Neural progenitor cell (in vitro differentiated cells): ENCODE measurements around the gene TMEM239. TPM values are rescaled to one million over a fixed set of nuclear protein-coding genes. Genes with fewer than 3 reads are reported as not detected.
"Not testable (repeated sequence)": the region's sequence is repeated elsewhere in the genome, so short reads cannot be mapped to it uniquely, and the experiment has no call there.

ENCODE experiments used
- DNase-seq: peaks from one replicate; pipeline ENCODE4 v3.0.0-alpha.2; 2016; ENCODE audit warnings: low spot score
- H2AFZ ChIP-seq: fragments of 200-600 bp; sonication (generic); replicated peaks from 2 replicates; pipeline ENCODE4 v1.6.1; 2016; ENCODE audit warnings: antibody characterized with exemption
- H3F3A ChIP-seq: fragments of 200-600 bp; sonication (generic); 2 replicates; pipeline ENCODE4 v1.6.1; 2016; ENCODE audit warnings: antibody characterized with exemption, low read depth
- H3K27ac ChIP-seq: fragments of 200-600 bp; sonication (generic); 2 replicates; pipeline ENCODE4 v1.5.1; 2016; ENCODE audit warnings: mild to moderate bottlenecking
- H3K27me3 ChIP-seq: fragments of 200-600 bp; sonication (generic); 2 replicates; pipeline ENCODE4 v1.6.1; 2016; ENCODE audit warnings: mild to moderate bottlenecking, moderate library complexity
- H3K36me3 ChIP-seq: fragments of 200-600 bp; sonication (generic); 2 replicates; pipeline ENCODE4 v1.5.1; 2016
- H3K4me1 ChIP-seq: fragments of 200-600 bp; sonication (generic); 2 replicates; pipeline ENCODE4 v1.6.1; 2016; ENCODE audit warnings: mixed run types
- H3K4me2 ChIP-seq: fragments of 200-600 bp; sonication (generic); 2 replicates; pipeline ENCODE4 v1.6.1; 2016
- H3K4me3 ChIP-seq: fragments of 200-600 bp; sonication (generic); 2 replicates; pipeline ENCODE4 v1.5.1; 2016
- H3K79me2 ChIP-seq: fragments of 200-600 bp; sonication (generic); 2 replicates; pipeline ENCODE4 v1.6.1; 2016; ENCODE audit warnings: low read depth
- H3K9ac ChIP-seq: fragments of 200-600 bp; sonication (generic); 2 replicates; pipeline ENCODE4 v1.6.1; 2016
- H3K9me3 ChIP-seq: fragments of 200-600 bp; sonication (generic); 2 replicates; pipeline ENCODE4 v1.5.1; 2016; ENCODE audit warnings: low read depth
- H4K20me1 ChIP-seq: fragments of 200-600 bp; sonication (generic); 2 replicates; pipeline ENCODE4 v1.6.1; 2016; ENCODE audit warnings: low read depth
- H3K27ac Mint-ChIP-seq: 3 replicates; pipeline ENCODE4 v1.8.0; 2021; ENCODE audit warnings: mixed read lengths
- H3K27me3 Mint-ChIP-seq: 2 replicates; pipeline ENCODE4 v1.8.0; 2022; ENCODE audit warnings: low read depth, mild to moderate bottlenecking, inconsistent platforms, moderate library complexity, mixed read lengths; ENCODE audit not compliant: insufficient read depth
- H3K36me3 Mint-ChIP-seq: 3 replicates; pipeline ENCODE4 v1.8.0; 2021; ENCODE audit warnings: mixed read lengths
- H3K4me1 Mint-ChIP-seq: 3 replicates; pipeline ENCODE4 v1.8.0; 2021; ENCODE audit warnings: mixed read lengths
- H3K4me3 Mint-ChIP-seq: 3 replicates; pipeline ENCODE4 v1.8.0; 2021; ENCODE audit warnings: mild to moderate bottlenecking, moderate library complexity, mixed read lengths
- H3K9me3 Mint-ChIP-seq: 3 replicates; pipeline ENCODE4 v1.8.0; 2020; ENCODE audit warnings: mixed read lengths
- CTCF ChIP-seq: fragments of 200-600 bp; sonication (generic); IDR thresholded peaks from 2 replicates; pipeline ENCODE4 v1.5.1; 2017; ENCODE audit warnings: antibody characterized with exemption, mild to moderate bottlenecking
- EZH2 ChIP-seq: fragments of 200-600 bp; sonication (generic); IDR thresholded peaks from 2 replicates; pipeline ENCODE4 v1.6.1; 2017; ENCODE audit warnings: antibody characterized with exemption, mild to moderate bottlenecking, moderate library complexity
- EZH2phosphoT487 ChIP-seq: fragments of 200-600 bp; sonication (generic); IDR thresholded peaks from 2 replicates; pipeline ENCODE4 v1.6.1; 2017; ENCODE audit warnings: antibody characterized with exemption
- total RNA-seq: library from RNA; depleted of rRNA; stranded (reverse); fragments of >200 nt; gene quantifications from 2 replicates; pipeline ENCODE4 v1.2.3, GENCODE V29; 2015; ENCODE audit warnings: low replicate concordance

The TMEM239 gene
- total RNA-seq, 1 donor from 2014 or later: not detected

DNA sequence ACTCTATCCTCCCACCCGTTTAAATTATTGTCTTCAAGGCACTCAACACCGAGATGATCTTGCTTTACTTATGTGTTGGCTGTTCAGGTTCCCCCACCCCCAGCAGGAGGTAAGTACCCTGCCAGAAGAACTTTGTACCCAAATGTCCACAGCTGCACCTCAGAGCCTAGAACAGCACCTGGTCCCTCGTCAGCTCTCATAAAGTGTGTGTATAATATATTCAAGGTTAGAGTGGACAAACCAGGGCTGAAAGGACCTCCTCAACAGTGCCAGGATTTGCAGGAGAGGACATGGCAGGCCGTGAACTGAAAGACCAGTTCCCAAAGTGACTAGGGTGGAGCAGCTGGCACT lies 9.8 kb upstream of the TMEM239 start:
- Histone ChIP-seq H4K20me1 (no peaks in the 10 kb centered on the region), H3K27me3 (peaks cover 80% of the 10 kb centered on the region), H2AFZ (no peak overlapping the region), H3K4me3 (no peak overlapping the region), H3K9ac (no peak overlapping the region), H3K27ac (no peak overlapping the region), H3F3A (peaks cover 1% of the 10 kb centered on the region), H3K4me1 (peaks cover 2% of the 10 kb centered on the region), H3K4me2 (no peak overlapping the region), H3K36me3 (no peaks in the 10 kb centered on the region), H3K79me2 (no peaks in the 10 kb centered on the region), H3K9me3 (no peaks in the 10 kb centered on the region)
- no peak for DNase-seq
- Mint-ChIP-seq H3K4me3 (no peak overlapping the region), H3K4me1 (peaks cover 10% of the 10 kb centered on the region), H3K27ac (no peak overlapping the region), H3K36me3 (no peaks in the 10 kb centered on the region), H3K27me3 (peaks cover 36% of the 10 kb centered on the region), H3K9me3 (peaks cover 20% of the 10 kb centered on the region)
- no peak for TF ChIP-seq EZH2phosphoT487
- TF ChIP-seq CTCF: no peak

DNA sequence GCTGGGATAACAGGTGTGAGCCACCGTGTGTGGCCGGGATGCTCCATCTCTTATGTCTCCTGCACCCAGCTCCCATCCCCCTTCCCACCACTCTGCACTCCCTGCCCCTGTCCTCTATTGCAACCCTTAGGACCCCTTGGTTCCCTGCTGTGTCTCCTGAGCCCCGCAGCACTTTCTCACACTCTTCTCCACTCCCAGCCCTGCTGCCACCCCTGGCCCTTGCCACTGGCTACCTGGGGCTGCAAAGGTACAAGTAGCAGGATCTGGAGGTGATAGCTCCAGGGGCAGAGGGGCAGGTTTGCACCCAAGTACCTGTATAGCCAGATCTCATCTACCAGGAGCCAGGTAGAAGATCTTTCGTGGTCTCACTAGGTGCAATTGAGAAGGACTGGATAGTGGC lies 9.1 kb upstream of the TMEM239 start:
- no peaks in the 10 kb centered on the region for H3K9me3 ChIP-seq
- H3K79me2 ChIP-seq: no peaks in the 10 kb centered on the region
- no peak overlapping the region for H3K4me3 ChIP-seq
- no peak overlapping the region for H3K9ac ChIP-seq
- peaks cover 80% of the 10 kb centered on the region for H3K27me3 ChIP-seq
- no peak for TF ChIP-seq EZH2
- TF ChIP-seq CTCF: no peak
- no peak for TF ChIP-seq EZH2phosphoT487
- no peaks in the 10 kb centered on the region for H4K20me1 ChIP-seq
- no peaks in the 10 kb centered on the region for H3K36me3 Mint-ChIP-seq
- H3K4me3 Mint-ChIP-seq: no peak overlapping the region
- H2AFZ ChIP-seq: no peak overlapping the region
- H3K36me3 ChIP-seq: no peaks in the 10 kb centered on the region
- H3K27ac ChIP-seq: no peak overlapping the region
- H3K4me1 Mint-ChIP-seq: peaks cover 6% of the 10 kb centered on the region
- H3K9me3 Mint-ChIP-seq: peaks cover 26% of the 10 kb centered on the region
- DNase-seq: no peak
- H3F3A ChIP-seq: no peaks in the 10 kb centered on the region
- H3K4me1 ChIP-seq: no peaks in the 10 kb centered on the region
- no peak overlapping the region for H3K4me2 ChIP-seq
- peaks cover 37% of the 10 kb centered on the region for H3K27me3 Mint-ChIP-seq
- no peak overlapping the region for H3K27ac Mint-ChIP-seq

- H3K4me2 ChIP-seq, H3K4me3 ChIP-seq, H2AFZ ChIP-seq, H3K36me3 ChIP-seq, H3K27ac ChIP-seq, H3K4me1 Mint-ChIP-seq, H3K79me2 ChIP-seq, H3K27ac Mint-ChIP-seq, H3K36me3 Mint-ChIP-seq, DNase-seq, H4K20me1 ChIP-seq, H3F3A ChIP-seq, H3K4me1 ChIP-seq, H3K9ac ChIP-seq, H3K9me3 ChIP-seq: not testable (repeated sequence)
- H3K27me3 ChIP-seq: peaks cover 76% of the 10 kb centered on the region
- peaks cover 33% of the 10 kb centered on the region for H3K9me3 Mint-ChIP-seq
- peak overlapping the region; percentile 46 for H3K4me3 Mint-ChIP-seq
- peaks cover 41% of the 10 kb centered on the region for H3K27me3 Mint-ChIP-seq
Measured at GRCh38 chr20:2807929-2808328, 8.2 kb upstream of the TMEM239 start.

GRCh38 chr20:2809690-2810089 lies 6.5 kb upstream of the TMEM239 start:
- Histone ChIP-seq H3K4me1 (no peaks in the 10 kb centered on the region), H3K9ac (no peak overlapping the region), H3K79me2 (no peaks in the 10 kb centered on the region), H3K4me3 (no peak overlapping the region), H3K9me3 (no peaks in the 10 kb centered on the region), H3F3A (no peaks in the 10 kb centered on the region), H3K36me3 (no peaks in the 10 kb centered on the region), H3K27ac (no peak overlapping the region), H3K27me3 (peaks cover 58% of the 10 kb centered on the region), H4K20me1 (no peaks in the 10 kb centered on the region), H2AFZ (no peak overlapping the region), H3K4me2 (no peak overlapping the region)
- TF ChIP-seq CTCF: no peak
- no peak for TF ChIP-seq EZH2
- TF ChIP-seq EZH2phosphoT487: no peak
- H3K27me3 Mint-ChIP-seq: peaks cover 38% of the 10 kb centered on the region
- H3K4me1 Mint-ChIP-seq: peaks cover 10% of the 10 kb centered on the region
- H3K9me3 Mint-ChIP-seq: peaks cover 39% of the 10 kb centered on the region
- no peak overlapping the region for H3K27ac Mint-ChIP-seq
- DNase-seq: no peak
- no peaks in the 10 kb centered on the region for H3K36me3 Mint-ChIP-seq
- no peak overlapping the region for H3K4me3 Mint-ChIP-seq
